ENCODE data around the gene KIF26B. TPM values are rescaled to one million over a fixed set of nuclear protein-coding genes. Genes with fewer than 3 reads are reported as not detected.

KIF26B gene
- total RNA-seq, 2 experiments from 2014 or later = not detected

GRCh38 chr1:245113649-245114048 is 41.1 kb upstream of the KIF26B start:
- no peak overlapping the region for H3K4me3 ChIP-seq (ENCODE audit: low read depth, low read length, poor library complexity, severe bottlenecking)
- no peaks in the 10 kb centered on the region for H3K9me2 ChIP-seq (ENCODE audit: insufficient read depth, low read length)
- H3K4me2 ChIP-seq (ENCODE audit: low read length) = no peak overlapping the region
- POLR2A ChIA-PET = interaction anchor here (0.9 kb wide), 1 partner anchor 23 kb away, joined by 3 read pairs; no protein-coding TSS in a partner anchor
- CTCF ChIA-PET (ENCODE audit: unreplicated experiment) = no interaction called here
- no peaks in the 10 kb centered on the region for H3K36me3 ChIP-seq (ENCODE audit: insufficient read depth, low read length)
- no peaks in the 10 kb centered on the region for H4K20me1 ChIP-seq (ENCODE audit: insufficient read depth, low read length)
- H3K4me1 ChIP-seq (ENCODE audit: insufficient read depth, low read length, poor library complexity, severe bottlenecking) = no peaks in the 10 kb centered on the region
- no peak for DNase-seq (ENCODE audit: low spot score)
- H3K9me3 ChIP-seq (ENCODE audit: low read length) = no peaks in the 10 kb centered on the region
- H3K79me2 ChIP-seq (ENCODE audit: insufficient read depth, low read depth, low read length) = no peaks in the 10 kb centered on the region
- no peak overlapping the region for H3K27ac ChIP-seq (ENCODE audit: low read depth, low read length, poor library complexity, severe bottlenecking)
- TF ChIP-seq EZH2phosphoT487 (IDR thresholded peaks at IDR 0.05; ENCODE audit: borderline replicate concordance, low read depth, low read length) (no peak), CTCF (conservative IDR thresholded peaks at IDR 0.05; ENCODE audit: low read length) (no peak)
- intact Hi-C loops (cut with micrococcal nuclease; ENCODE audit: unreplicated experiment) = no loop called here
- BruUV-seq (replicated peaks) = no TSS peak
- no peak overlapping the region for H2AFZ ChIP-seq (ENCODE audit: low read length)

DNA sequence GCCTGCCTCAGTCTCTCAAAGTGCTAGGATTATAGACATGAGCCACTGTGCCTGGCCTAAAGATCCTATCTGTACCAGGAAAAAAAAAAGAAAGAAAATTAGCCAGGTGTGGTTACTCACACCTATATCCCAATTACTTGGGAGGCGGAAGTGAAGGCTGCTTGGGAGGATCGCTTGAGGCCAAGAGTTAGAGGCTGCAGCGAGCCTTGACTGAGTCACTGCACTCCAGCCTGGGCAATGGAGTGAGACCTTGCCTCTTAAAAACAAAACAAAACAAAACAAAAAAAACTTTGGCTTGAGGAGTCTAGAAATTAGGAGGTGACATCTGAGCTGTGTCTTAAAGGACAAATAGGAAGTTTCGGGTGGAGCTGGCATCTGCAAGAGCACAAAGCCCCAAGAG is 38.7 kb upstream of the KIF26B start:
- H4K20me1 ChIP-seq (ENCODE audit: insufficient read depth, low read length) = no peaks in the 10 kb centered on the region
- H3K4me2 ChIP-seq (ENCODE audit: low read length) = no peak overlapping the region
- no peaks in the 10 kb centered on the region for H3K36me3 ChIP-seq (ENCODE audit: insufficient read depth, low read length)
- no peak for DNase-seq (ENCODE audit: low spot score)
- H3K9me3 ChIP-seq (ENCODE audit: low read length) = no peaks in the 10 kb centered on the region
- no peak overlapping the region for H3K27ac ChIP-seq (ENCODE audit: low read depth, low read length, poor library complexity, severe bottlenecking)
- intact Hi-C loops (cut with micrococcal nuclease; ENCODE audit: unreplicated experiment) = no loop called here
- no peaks in the 10 kb centered on the region for H3K4me1 ChIP-seq (ENCODE audit: insufficient read depth, low read length, poor library complexity, severe bottlenecking)
- ChIA-PET POLR2A (interaction anchor here (0.5 kb wide), 1 partner anchor 275 kb away, joined by 3 read pairs; no protein-coding TSS in a partner anchor), CTCF (ENCODE audit: unreplicated experiment) (no interaction called here)
- BruUV-seq (replicated peaks) = no TSS peak
- no peak overlapping the region for H3K4me3 ChIP-seq (ENCODE audit: low read depth, low read length, poor library complexity, severe bottlenecking)
- H3K79me2 ChIP-seq (ENCODE audit: insufficient read depth, low read depth, low read length) = no peaks in the 10 kb centered on the region
- H2AFZ ChIP-seq (ENCODE audit: low read length) = no peak overlapping the region
- H3K9me2 ChIP-seq (ENCODE audit: insufficient read depth, low read length) = no peaks in the 10 kb centered on the region
- TF ChIP-seq CTCF (conservative IDR thresholded peaks at IDR 0.05; ENCODE audit: low read length) (no peak), EZH2phosphoT487 (IDR thresholded peaks at IDR 0.05; ENCODE audit: borderline replicate concordance, low read depth, low read length) (no peak)

- TF ChIP-seq CTCF (conservative IDR thresholded peaks at IDR 0.05; ENCODE audit: low read length) (no peak), EZH2phosphoT487 (IDR thresholded peaks at IDR 0.05; ENCODE audit: borderline replicate concordance, low read depth, low read length) (no peak)
- POLR2A ChIA-PET = no interaction called here
- no peaks in the 10 kb centered on the region for H4K20me1 ChIP-seq (ENCODE audit: insufficient read depth, low read length)
- H3K9me2 ChIP-seq (ENCODE audit: insufficient read depth, low read length) = no peaks in the 10 kb centered on the region
- H3K4me2 ChIP-seq (ENCODE audit: low read length) = no peak overlapping the region
- DNase-seq (ENCODE audit: low spot score) = no peak
- no TSS peak for BruUV-seq (replicated peaks)
- no peak overlapping the region for H3K27ac ChIP-seq (ENCODE audit: low read depth, low read length, poor library complexity, severe bottlenecking)
- H2AFZ ChIP-seq (ENCODE audit: low read length) = no peak overlapping the region
- H3K4me1 ChIP-seq (ENCODE audit: insufficient read depth, low read length, poor library complexity, severe bottlenecking) = no peaks in the 10 kb centered on the region
- intact Hi-C loops (cut with micrococcal nuclease; ENCODE audit: unreplicated experiment) = no loop called here
- H3K9me3 ChIP-seq (ENCODE audit: low read length) = no peaks in the 10 kb centered on the region
- no peak overlapping the region for H3K4me3 ChIP-seq (ENCODE audit: low read depth, low read length, poor library complexity, severe bottlenecking)
- CTCF ChIA-PET (ENCODE audit: unreplicated experiment) = no interaction called here
- no peaks in the 10 kb centered on the region for H3K79me2 ChIP-seq (ENCODE audit: insufficient read depth, low read depth, low read length)
- no peaks in the 10 kb centered on the region for H3K36me3 ChIP-seq (ENCODE audit: insufficient read depth, low read length)
Measured at GRCh38 chr1:245116751-245117150, 38.0 kb upstream of the KIF26B start.

All from OCI-LY7 (cell line).